ENCODE results near the gene TTC3.

TTC3 gene

DNA sequence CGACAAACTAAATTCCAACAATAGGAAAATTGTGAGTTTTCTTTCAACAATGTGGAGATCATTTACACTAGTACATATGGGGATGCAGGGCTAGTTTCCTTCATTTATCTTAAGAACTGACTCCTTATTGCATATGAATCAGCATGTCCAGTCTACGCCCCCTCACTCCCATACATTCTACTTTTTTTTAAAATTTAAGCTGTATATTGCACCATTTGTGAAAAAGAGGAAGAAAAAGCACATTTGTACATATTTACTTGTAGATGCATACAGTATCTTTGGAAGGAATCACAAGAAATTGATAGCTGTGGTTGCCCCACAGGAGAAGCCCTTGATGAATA, 178.2 kb downstream of the TTC3 start:
- Mint-ChIP-seq H3K27ac (peak overlapping the region in 1 of 3 experiments; percentile 29), H3K36me3 (ENCODE audit: low read depth) (no peaks in the 10 kb centered on the region), H3K9me3 (no peaks in the 10 kb centered on the region), H3K27me3 (ENCODE audit: low read depth) (no peaks in the 10 kb centered on the region), H3K4me1 (peaks cover 46% of the 10 kb centered on the region), H3K4me3 (no peak overlapping the region)
- TF ChIP-seq, protein P1, sequence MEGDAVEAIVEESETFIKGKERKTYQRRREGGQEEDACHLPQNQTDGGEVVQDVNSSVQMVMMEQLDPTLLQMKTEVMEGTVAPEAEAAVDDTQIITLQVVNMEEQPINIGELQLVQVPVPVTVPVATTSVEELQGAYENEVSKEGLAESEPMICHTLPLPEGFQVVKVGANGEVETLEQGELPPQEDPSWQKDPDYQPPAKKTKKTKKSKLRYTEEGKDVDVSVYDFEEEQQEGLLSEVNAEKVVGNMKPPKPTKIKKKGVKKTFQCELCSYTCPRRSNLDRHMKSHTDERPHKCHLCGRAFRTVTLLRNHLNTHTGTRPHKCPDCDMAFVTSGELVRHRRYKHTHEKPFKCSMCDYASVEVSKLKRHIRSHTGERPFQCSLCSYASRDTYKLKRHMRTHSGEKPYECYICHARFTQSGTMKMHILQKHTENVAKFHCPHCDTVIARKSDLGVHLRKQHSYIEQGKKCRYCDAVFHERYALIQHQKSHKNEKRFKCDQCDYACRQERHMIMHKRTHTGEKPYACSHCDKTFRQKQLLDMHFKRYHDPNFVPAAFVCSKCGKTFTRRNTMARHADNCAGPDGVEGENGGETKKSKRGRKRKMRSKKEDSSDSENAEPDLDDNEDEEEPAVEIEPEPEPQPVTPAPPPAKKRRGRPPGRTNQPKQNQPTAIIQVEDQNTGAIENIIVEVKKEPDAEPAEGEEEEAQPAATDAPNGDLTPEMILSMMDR (IDR thresholded peaks at IDR 0.05; ENCODE audit: unreplicated experiment in 3 of 3), result no peak

Data from nephron (organoid).